ENCODE measurements around the gene GRPEL1.

- no peak for TF ChIP-seq ZNF274 (IDR thresholded peaks at IDR 0.05; ENCODE audit: low read depth, low read length)
- TF ChIP-seq YY1 (IDR thresholded peaks at IDR 0.05; ENCODE audit: insufficient read depth, insufficient read length): no peak
- TF ChIP-seq SUZ12 (IDR thresholded peaks at IDR 0.05; ENCODE audit: extremely low read depth, insufficient read depth, insufficient read length): no peak
These were observed 18.1 kb downstream of the GRPEL1 start for GRCh38 chr4:7049739-7050138.
